ENCODE measurements around the gene DRC3.
"Not testable (repeated sequence)": the region's sequence is repeated elsewhere in the genome, so short reads cannot be mapped to it uniquely, and the experiment has no call there.

The DRC3 gene

GRCh38 chr17:17941015-17941414, 31.6 kb upstream of the DRC3 start:
- FAIRE-seq = no peak

- FAIRE-seq = peak; percentile 97
Observed at GRCh38 chr17:17942846-17943245, 29.8 kb upstream of the DRC3 start.

- FAIRE-seq = no peak
Observed at GRCh38 chr17:17943281-17943984, 29.2 kb upstream of the DRC3 start.

DNA sequence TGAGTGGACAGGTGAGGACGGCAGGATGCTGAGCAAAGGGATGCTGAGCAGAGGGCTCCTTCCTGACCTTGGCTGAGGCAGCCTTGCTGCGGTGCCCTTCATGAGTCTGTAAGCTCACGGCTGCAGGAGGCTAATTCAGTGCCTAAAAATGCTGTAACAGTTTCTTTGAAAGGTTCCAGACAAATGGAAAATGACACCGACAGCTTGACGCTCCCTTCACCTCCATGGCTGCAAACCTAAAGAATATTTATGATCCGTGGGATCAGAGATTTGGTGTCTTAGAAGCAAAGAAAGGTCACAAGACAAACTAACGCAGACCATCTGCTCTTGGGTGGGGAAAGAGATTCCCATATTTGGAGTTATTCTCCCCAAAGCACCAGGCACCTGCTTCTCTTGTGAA, 28.4 kb upstream of the DRC3 start:
- FAIRE-seq = no peak

- FAIRE-seq = no peak
Observed at GRCh38 chr17:17944743-17945142, 27.9 kb upstream of the DRC3 start.

DNA sequence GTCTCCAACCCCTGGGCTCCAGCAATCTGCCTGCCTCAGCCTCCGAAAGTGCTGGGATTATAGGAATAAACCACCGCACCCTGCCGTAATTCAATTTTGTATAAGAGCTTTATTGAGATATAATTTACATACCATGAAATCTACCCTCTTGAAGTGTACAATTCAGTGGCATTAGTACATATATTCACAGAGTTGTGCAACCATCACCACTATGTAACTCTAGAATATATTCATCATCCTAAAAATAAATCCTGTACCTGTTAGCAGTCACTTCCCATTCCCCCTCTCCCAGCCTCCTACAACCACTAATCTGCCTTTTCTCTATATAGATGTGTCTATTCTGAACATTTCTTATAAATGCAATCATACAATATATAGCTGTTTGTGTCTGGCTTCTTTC, 26.6 kb upstream of the DRC3 start:
- peak; percentile 88 for FAIRE-seq

GRCh38 chr17:17947309-17947708, 25.4 kb upstream of the DRC3 start:
- FAIRE-seq = no peak

GRCh38 chr17:17947966-17948365, 24.7 kb upstream of the DRC3 start:
- FAIRE-seq = peak; percentile 98

DNA sequence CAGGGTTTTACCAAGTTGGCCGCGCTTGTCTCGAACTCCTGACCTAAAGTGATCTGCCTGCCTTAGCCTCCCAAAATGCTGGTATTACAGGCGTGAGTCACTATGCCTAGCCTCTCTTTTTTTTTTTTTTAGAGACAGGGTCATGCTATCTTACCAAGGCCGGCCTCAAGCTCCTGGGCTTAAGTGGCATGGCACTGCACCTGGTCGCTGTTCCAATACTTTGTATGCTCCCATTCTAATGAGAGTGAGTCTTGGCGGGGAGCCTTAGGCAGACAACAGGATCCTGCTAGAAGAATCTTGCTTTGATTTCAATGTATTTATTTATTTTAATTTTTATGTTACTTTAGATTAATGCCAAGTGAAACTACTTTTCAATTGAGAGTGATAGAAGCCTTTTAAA, 22.3 kb upstream of the DRC3 start:
- FAIRE-seq = no peak

DNA sequence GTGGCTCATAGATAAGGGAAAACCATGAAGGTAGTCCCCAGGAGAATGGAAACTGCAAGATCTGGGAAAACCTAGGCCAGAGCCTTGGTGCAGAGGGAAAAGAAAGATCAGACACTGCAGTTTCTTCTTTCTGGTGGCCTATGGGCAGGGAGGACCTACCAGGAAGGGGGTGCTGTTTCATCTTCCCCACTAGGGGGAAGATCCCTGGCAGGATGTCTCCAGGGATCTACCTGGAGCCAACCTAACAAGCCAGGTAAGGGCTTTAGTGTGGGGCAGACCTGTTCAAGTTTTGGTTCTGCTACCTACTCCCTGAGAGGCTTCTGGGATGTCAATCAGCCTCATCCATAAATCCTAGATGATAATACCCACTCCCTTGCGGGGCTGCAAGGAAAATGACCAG, 21.9 kb upstream of the DRC3 start:
- no peak for FAIRE-seq

DNA sequence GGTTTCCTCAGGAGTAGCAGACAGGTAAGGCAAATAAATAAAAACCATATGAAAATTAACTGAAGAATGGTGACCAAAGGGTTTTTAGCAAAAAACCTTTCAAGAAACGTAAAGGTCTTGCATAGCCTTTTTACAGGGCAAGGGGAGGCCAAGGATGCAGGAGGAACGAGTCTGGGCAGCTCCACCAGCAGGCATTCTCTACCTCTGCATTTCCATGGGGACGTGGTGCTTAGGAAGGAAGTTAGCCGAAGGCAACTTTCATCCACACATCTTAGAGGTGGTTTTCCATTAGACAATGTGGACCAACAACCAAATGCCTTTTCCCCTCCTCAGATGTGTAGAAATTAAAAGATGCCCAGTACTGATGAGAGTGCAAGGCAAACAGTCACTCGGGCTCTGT, 21.1 kb upstream of the DRC3 start:
- no peak for FAIRE-seq

DNA sequence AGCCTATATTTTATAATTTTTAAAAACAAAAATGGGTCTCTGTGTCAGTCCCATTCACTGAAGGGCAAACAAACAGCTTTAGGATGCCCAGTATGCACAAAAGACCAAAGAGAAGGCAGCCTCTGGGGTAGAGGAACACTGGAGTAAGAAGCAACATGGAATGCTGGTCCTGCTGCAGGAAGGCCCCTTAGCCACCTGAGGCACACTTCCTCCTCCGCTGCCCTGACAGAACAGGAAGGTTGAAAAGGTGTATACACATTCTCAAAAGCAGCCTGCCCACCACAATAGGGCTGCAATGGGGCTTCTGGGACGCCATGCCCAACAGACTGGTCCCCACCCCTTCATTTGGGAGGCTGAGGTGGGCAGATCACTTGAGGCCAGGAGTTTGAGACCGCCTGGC, 20.0 kb upstream of the DRC3 start:
- FAIRE-seq = no peak

- FAIRE-seq = no peak
Observed at GRCh38 chr17:17954079-17954478, 18.6 kb upstream of the DRC3 start.

GRCh38 chr17:17955790-17956341, 16.8 kb upstream of the DRC3 start:
- FAIRE-seq = not testable (repeated sequence)

GRCh38 chr17:17957584-17957916, 15.1 kb upstream of the DRC3 start:
- peak; percentile 62 for FAIRE-seq

DNA sequence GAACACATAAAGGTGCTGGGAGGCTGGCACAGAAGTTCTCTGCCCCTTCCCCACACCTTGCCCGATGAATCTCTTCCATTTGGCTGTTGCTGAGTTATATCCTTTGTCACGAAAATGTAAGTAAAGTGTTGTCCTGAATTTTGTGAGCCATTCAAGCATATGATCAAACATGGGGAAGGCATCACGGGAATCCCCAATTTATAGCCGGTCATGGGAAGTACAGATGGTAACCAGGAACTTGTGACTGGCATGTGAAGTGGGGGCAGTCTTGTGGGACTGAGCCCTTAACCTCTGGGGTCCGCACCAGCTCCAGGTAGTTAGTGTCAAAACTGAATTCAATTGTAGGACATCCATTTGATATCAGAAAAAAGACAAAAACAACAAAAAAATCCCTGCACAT, 13.7 kb upstream of the DRC3 start:
- no peak for FAIRE-seq

GRCh38 chr17:17959520-17960361, 12.9 kb upstream of the DRC3 start:
- peak; percentile 99 for FAIRE-seq

DNA sequence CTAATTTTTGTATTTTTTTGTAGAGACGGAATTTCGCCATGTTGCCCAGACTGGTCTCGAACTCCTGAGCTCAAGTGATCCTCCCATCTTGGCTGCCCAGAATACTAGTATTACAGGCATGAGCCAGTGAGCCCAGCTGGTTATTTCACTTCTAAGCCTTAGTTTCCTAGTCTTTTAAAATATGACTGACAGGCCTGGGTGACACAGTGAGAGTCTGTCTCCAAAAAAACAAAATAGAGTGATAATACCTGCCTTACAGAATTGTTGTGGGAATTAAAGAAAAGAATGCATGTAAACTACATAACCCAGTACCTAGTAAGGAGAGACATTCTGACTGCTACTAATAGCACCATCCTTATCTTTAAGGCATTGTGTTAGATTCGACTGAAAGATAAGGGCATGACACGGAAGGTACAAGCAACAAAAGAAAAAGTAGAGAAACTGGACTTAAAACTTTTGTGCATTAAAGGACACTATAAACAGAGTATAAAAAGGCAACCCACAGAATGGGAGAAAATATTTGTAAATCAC, 12.1 kb upstream of the DRC3 start:
- FAIRE-seq = no peak

- FAIRE-seq = no peak
Observed at GRCh38 chr17:17963066-17963465, 9.6 kb upstream of the DRC3 start.

DNA sequence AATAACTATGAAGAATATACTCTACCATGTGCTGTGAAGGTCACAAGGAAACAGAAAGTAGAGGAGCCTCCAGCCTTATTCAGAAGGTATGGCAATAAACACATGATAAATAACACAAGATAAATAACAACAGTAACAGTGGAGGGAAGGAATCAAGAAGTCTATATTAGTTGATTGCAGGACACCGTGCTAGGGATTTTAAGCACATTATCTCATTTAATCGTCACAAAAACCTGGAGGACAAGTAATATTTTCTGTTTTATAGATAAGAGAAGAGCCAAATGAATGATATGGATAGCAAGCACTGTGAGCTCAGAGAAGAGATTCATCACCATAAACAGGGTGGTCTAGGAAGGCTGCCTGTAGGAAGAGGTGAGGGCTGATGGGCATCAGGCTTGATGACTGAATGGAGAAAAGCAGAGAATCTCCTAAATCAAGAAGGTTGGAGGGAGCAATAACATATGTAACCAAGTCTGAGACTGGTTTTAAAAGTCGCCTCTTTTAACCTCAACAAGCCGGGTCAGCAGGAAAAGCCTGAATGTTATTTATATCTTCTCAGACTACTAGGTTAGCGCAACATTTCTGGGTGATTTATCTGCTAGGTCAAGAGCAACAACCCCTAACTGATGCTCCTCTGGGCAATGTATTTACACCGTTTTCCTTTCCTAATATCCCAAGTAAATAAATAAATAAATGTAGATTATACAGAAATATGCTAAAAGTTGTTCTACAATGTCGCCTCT, 8.8 kb upstream of the DRC3 start:
- no peak for FAIRE-seq

- FAIRE-seq = no peak
Observed at GRCh38 chr17:17964710-17965109, 8.0 kb upstream of the DRC3 start.

DNA sequence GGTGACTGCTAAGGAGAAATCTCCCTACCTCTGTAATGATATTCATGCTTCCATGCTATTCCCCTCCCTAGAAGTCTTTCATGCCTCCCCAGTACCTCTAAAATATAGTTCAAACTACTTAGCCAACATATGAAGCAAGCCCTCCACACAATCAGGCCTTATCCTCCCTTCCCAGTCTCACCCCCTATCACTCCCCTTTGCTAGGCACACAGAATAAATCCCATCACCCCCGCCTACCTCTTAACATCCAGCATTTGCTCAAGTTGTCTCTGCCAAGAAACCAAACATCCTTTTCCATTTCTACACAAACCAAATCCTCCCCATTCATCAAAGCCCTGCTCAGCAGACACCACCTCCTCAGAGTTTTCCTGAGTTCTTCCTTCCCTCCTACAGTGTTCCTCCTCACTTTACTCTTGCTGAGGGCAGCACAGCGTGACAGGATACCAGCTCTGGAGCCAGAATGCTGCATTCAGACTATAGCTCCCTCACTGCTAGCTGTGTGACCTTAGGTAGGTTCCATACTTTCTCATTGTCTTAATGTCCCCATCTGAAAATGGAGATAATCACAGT, 7.4 kb upstream of the DRC3 start:
- peak; percentile 80 for FAIRE-seq

DNA sequence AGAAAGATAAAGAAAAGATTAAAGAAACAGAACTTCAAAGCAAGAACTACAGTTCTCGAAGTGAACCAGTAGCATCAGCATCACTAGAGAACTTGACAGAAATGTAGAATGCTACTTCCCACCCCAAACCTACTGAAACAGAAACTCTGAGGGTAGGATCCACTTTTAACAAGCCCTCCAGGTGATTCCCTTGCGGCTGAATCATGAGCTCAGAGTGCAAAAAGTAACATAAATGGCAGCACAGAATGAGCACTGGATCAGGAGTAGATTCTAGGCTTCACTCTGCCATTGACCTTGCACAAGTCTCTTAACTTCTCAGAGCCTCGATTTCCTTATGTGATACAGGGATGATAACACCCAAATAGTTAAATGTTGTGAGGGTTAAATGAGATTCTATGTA, 6.3 kb upstream of the DRC3 start:
- no peak for FAIRE-seq
